Large intestine (tissue), 3 donors: ENCODE measurements around the gene SLC49A3. TPM values are rescaled to one million over a fixed set of nuclear protein-coding genes. Genes with fewer than 3 reads are reported as not detected.

Source experiments
- DNase-seq, 2 donors: peaks; one replicate each; pipeline versions ENCODE4 v3.0.0 to v3.0.0-alpha.2; 2013
- H3K27ac ChIP-seq: one replicate; pipeline ENCODE4 v1.5.1; 2013; ENCODE audit warnings: low read length
- H3K27me3 ChIP-seq: 2 replicates; pipeline ENCODE4 v1.6.1; 2013; ENCODE audit warnings: low read length; ENCODE audit not compliant: control insufficient read depth, insufficient read depth
- H3K36me3 ChIP-seq: 2 replicates; pipeline ENCODE4 v1.6.1; 2013; ENCODE audit warnings: low read length; ENCODE audit not compliant: control insufficient read depth, insufficient read depth
- H3K4me1 ChIP-seq: one replicate; pipeline ENCODE4 v1.6.1; 2013; ENCODE audit warnings: low read length; ENCODE audit not compliant: control insufficient read depth, insufficient read depth
- H3K4me3 ChIP-seq: one replicate; pipeline ENCODE4 v1.5.1; 2013; ENCODE audit warnings: low read length
- H3K9me3 ChIP-seq: one replicate; pipeline ENCODE4 v1.6.1; 2013; ENCODE audit warnings: mild to moderate bottlenecking, low read depth, low read length, moderate library complexity; ENCODE audit not compliant: control insufficient read depth
- WGBS: methylation state at CpG from one replicate; pipeline ENCODE4 v1.1.5; 2013; ENCODE audit warnings: low lambda C conversion rate; ENCODE audit not compliant: insufficient coverage; 5-methylcytosine and 5-hydroxymethylcytosine counted together
- polyA plus RNA-seq: library from polyadenylated mRNA; unstranded; fragments of 120-200 nt; gene quantifications from one replicate; pipeline ENCODE4 v1.2.1, GENCODE V29; 2013

The SLC49A3 gene
- polyA plus RNA-seq, 1 donor, result 4.6 TPM

DNA sequence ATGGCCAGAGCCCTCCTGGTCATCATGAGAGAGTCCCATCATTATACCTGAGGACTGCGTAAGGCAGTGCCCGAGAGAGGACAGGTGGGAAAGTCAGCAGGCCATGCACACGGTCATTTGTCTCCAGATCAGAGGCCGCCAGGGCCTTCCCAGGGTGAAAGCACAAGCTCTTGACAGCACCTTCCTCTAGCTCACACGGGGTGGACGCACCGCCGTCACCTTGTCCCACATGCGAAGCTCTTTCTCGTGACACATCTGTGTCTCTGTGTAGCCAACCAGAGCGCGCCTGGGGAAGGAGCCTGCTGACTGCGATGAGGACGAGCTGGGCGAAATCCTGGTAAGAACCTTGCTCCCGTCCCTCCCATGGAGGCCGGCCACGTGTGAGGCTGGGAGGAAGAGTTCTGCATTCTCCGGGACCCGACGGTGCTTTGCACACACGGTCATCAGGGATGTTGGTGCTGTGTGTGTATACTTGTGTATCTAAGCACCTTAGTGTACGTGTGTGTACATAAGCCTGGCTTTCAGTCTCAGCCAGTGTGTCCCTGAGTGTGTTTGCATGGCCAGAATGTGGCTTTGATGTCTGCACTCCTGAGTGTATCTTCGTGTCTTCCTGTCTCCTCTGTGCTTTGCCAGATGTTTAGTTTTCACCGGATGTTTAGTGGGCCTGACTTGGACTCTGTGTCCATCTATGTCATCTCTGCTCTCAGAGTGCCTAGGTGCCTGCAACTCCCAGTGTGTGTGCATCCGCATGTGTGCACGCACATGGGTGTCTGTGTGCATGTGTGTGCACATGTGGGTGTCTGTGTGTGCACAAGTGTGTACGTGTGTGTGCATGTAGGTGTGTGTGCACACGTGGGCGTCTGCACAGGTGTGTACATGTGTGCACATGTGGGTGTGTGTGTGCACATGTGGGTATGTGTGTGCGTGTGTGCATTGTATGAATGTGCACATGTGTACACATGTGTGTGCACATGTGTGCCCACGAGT, 30.0 kb downstream of the SLC49A3 start:
- Histone ChIP-seq H3K36me3 (no peaks in the 10 kb centered on the region), H3K4me1 (no peaks in the 10 kb centered on the region), H3K9me3 (peaks cover 8% of the 10 kb centered on the region), H3K27ac (no peak overlapping the region), H3K27me3 (peaks cover 10% of the 10 kb centered on the region), H3K4me3 (no peak overlapping the region)
- no peak for DNase-seq
- no CpG with 5 or more reads among the region's 32 CpGs for WGBS

DNA sequence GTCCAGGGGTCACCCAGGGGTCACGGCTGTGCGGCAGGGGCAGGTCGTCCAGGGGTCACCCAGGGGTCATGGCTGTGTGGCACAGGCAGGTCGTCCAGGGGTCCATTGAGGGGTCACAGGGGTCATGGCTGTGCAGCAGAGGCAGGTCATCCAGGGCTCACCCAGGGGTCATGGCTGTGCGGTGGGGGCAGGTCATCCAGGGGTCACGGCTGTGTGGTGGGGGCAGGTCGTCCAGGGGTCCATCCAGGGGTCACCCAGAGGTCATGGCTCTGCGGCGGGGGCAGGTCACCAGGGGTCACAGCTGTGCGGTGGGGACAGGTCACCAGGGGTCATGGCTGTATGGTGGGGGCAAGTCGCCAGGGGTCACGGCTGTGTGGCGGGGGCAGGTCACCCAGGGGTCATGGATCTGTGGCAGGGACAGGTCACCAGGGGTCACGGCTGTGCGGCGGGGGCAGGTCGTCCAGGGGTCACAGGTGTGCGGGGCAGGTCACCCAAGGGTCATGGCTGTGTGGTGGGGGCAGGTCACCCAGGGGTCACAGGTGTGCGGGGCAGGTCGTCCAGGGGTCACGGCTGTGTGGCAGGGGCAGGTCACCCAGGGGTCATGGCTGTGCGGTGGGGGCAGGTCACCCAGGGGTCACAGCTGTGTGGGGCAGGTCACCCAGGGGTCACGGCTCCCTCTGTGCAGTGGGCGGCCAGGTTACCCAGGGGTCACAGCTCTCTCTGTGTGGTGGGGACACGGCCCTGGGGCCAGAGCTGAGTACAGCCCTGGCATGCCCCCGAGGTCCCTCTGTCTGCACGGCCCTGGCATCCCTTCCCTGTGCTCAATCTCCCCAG, 30.9 kb downstream of the SLC49A3 start:
- no peak overlapping the region for H3K27ac ChIP-seq
- no peaks in the 10 kb centered on the region for H3K36me3 ChIP-seq
- no peak for DNase-seq
- H3K4me1 ChIP-seq, result no peaks in the 10 kb centered on the region
- H3K27me3 ChIP-seq, result peaks cover 16% of the 10 kb centered on the region
- no CpG with 5 or more reads among the region's 27 CpGs for WGBS
- no peak overlapping the region for H3K4me3 ChIP-seq
- H3K9me3 ChIP-seq, result peaks cover 8% of the 10 kb centered on the region

DNA sequence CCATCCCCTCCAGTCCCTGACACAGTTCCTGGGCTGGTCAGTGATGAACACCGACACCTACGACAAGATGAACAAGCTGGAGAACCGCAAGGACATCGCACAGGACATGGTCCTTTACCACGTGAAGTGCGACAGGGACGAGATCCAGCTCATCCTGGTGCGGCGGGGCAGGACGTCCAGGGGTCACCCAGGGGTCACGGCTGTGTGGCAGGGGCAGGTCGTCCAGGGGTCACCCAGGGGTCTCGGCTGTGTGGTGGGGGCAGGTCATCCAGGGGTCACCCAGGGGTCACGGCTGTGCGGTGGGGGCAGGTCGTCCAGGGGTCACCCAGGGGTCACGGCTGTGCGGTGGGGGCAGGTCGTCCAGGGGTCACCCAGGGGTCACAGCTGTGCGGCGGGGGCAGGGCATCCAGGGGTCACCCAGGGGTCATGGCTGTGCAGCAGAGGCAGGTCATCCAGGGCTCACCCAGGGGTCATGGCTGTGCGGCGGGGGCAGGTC, 31.6 kb downstream of the SLC49A3 start:
- peaks cover 7% of the 10 kb centered on the region for H3K9me3 ChIP-seq
- H3K27ac ChIP-seq, result no peak overlapping the region
- H3K4me1 ChIP-seq, result no peaks in the 10 kb centered on the region
- no peaks in the 10 kb centered on the region for H3K36me3 ChIP-seq
- no peak overlapping the region for H3K4me3 ChIP-seq
- DNase-seq, result no peak
- no CpG with 5 or more reads among the region's 23 CpGs for WGBS
- H3K27me3 ChIP-seq, result peaks cover 19% of the 10 kb centered on the region

DNA sequence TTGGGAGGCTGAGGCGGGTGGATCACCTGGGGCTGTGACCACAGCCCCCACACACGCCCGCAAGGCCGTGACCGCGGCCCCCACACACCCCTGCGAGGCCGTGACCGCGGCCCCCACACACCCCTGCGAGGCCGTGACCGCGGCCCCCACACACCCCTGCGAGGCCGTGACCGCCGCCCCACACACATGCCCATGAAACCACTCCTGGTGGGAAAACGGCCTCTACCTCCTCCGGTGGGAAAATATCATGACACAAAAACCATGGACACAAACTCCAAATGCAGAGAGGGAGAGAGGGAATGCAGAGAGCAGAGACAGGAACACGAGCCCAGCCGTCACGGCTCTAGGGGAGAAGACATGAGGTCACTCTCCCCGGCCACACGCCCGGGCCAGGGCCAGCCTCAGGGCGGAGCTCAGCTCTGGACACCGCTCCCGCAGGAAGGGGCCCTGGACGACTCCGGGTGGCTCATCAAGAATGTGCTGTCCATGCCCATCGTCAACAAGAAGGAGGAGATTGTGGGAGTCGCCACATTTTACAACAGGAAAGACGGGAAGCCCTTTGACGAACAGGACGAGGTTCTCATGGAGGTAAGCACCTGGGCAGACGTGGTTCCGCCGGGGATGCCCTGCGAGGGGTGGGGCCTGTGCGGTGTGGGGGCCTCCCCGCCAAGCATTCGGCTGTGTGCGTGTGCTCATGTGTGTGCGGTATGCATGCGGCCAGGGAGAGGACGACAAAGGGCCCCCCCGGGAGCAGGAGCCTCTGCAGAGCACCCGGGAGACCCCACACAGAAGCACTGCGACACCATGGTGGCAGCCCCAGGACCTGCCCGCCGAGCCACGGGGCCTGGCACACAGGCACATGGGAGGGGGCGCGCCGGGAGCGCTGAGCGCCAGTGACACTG, 32.3 kb downstream of the SLC49A3 start:
- no peak for DNase-seq
- WGBS, result no CpG with 5 or more reads among the region's 58 CpGs
- Histone ChIP-seq H3K4me3 (no peak overlapping the region), H3K36me3 (no peaks in the 10 kb centered on the region), H3K27ac (no peak overlapping the region), H3K27me3 (peaks cover 25% of the 10 kb centered on the region), H3K9me3 (peaks cover 7% of the 10 kb centered on the region), H3K4me1 (no peaks in the 10 kb centered on the region)

DNA sequence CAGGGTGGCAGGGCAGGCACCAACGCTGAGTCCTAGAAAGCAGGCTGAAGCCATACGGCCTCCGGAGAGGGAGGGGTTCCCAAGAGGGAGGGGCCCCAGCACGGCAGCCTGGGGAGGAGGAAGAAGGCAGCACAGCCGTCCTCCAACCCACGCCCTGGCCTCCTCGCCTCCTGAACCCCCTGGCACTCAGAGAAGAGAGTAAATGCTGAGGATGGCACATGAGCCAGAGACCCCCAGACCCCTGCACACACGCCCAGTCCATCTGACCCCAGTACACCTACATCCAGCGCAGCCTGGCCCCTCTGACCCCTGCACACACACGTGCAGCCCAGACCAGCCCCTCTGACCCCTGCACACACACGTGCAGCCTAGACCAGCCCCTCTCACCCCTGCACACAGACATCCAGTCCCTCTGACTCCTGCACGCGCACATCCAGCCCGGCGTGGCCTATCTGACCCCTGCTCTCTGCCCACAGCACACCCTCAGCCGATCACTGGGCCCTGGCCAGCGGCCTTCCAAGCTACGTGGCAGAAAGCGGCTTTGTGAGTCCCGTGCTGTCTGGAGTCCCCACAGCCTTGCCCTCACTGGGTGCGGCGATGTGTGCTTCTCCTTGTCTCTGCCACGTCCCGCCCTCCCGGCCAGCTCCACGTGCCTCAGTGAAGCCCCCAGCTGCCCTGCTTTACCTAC, 33.3 kb downstream of the SLC49A3 start:
- H3K27me3 ChIP-seq, result peaks cover 36% of the 10 kb centered on the region
- H3K4me3 ChIP-seq, result no peak overlapping the region
- no peaks in the 10 kb centered on the region for H3K36me3 ChIP-seq
- H3K4me1 ChIP-seq, result no peaks in the 10 kb centered on the region
- WGBS, result no CpG with 5 or more reads among the region's 26 CpGs
- DNase-seq, result no peak
- H3K9me3 ChIP-seq, result peaks cover 7% of the 10 kb centered on the region
- H3K27ac ChIP-seq, result no peak overlapping the region

DNA sequence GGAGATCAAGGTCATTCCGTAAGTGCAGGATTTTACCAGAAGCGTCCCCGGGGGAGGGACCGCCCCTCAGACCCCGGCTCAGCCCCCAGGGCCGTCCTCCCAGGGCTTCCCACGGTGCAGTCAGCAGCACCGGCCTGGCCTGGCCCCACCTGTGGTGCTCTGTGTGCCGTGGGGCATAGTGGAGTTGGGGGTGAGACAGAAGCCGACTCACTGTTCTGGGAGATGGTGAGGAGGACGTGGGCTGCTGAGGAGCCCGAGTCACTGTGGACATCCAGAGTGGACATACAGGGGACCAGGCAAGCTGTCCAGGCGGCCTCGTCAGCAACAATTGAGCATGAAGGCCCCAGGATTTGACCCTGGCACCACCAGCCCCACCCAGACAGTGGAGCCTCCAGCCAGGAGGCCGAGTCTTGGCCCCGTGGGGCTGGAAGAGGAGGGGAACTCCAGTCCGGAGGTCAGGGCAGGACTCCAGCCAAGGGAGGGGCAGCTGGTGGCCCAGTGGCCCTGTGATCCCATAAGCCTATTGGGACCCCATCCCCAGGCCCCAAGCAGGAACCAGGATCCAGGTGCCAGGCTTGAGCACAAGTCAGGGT, 34.0 kb downstream of the SLC49A3 start:
- peaks cover 42% of the 10 kb centered on the region for H3K27me3 ChIP-seq
- no CpG with 5 or more reads among the region's 17 CpGs for WGBS
- H3K36me3 ChIP-seq, result no peaks in the 10 kb centered on the region
- H3K9me3 ChIP-seq, result peaks cover 9% of the 10 kb centered on the region
- DNase-seq, result no peak
- H3K27ac ChIP-seq, result no peak overlapping the region
- H3K4me3 ChIP-seq, result no peak overlapping the region
- H3K4me1 ChIP-seq, result no peaks in the 10 kb centered on the region

DNA sequence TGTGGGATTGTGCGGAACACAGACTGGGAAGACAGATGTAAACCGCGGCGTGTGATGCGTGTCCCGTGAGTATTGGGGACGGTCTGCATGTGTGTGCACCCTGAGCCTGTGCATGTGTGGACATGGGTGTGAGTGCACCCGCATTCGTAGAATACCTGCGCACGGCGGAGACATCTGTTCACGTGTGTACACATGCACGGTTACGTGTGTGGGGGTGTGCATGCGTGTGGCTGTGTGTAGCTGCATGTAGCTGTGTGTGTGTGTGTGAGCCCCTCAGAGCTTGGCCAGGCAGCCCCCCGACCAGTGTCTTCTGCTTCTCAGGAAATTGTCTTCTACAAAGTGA, 34.5 kb downstream of the SLC49A3 start:
- peaks cover 47% of the 10 kb centered on the region for H3K27me3 ChIP-seq
- WGBS, result 83% methylated on average over 1 of the region's 17 CpGs
- no peaks in the 10 kb centered on the region for H3K4me1 ChIP-seq
- DNase-seq, result no peak
- H3K27ac ChIP-seq, result no peak overlapping the region
- H3K4me3 ChIP-seq, result no peak overlapping the region
- peaks cover 10% of the 10 kb centered on the region for H3K9me3 ChIP-seq
- no peaks in the 10 kb centered on the region for H3K36me3 ChIP-seq

DNA sequence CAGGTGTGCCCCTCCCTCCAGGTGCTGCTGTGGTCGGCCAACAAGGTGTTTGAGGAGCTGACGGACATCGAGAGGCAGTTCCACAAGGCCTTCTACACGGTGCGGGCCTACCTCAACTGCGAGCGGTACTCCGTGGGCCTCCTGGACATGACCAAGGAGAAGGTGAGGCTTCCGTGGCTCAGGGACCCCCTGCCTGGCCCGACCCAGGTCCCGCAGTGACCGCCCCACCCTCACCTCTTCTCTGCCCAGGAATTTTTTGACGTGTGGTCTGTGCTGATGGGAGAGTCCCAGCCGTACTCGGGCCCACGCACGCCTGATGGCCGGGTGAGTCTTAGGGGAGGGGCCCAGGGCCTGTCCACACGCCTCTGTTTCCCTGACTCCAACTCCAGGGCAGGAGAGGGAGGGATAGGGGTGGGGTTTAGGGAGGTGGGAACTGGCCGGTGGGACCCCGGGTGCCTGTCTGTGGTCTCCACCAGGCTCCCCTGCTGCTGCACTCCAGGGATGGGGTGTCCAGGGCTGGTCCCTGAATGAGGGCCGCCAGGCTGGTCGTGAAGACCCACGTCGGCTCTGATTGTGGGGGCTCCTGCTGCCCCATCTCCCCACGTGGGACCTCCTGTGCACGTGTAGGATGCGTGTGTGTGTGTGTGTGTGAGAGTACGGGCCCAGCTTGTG, 35.0 kb downstream of the SLC49A3 start:
- peaks cover 52% of the 10 kb centered on the region for H3K27me3 ChIP-seq
- H3K4me3 ChIP-seq, result no peak overlapping the region
- H3K36me3 ChIP-seq, result no peaks in the 10 kb centered on the region
- DNase-seq, result no peak
- H3K4me1 ChIP-seq, result no peaks in the 10 kb centered on the region
- H3K9me3 ChIP-seq, result peaks cover 10% of the 10 kb centered on the region
- H3K27ac ChIP-seq, result no peak overlapping the region
- WGBS, result no CpG with 5 or more reads among the region's 29 CpGs
